AG09309 (cell line): ENCODE results near the gene PINLYP.
A peak's percentile ranks its signal among the peaks of the same experiment; 100 is the strongest.

Experiments used
- DNase-seq: peaks from one replicate; pipeline ENCODE4 v3.0.0-alpha.2; 2010; ENCODE audit warnings: low read depth
- H3K4me3 ChIP-seq: 2 replicates; pipeline ENCODE4 v1.5.1; 2011; ENCODE audit warnings: mild to moderate bottlenecking, low read depth, low read length, moderate library complexity; ENCODE audit not compliant: control insufficient read depth
- TF ChIP-seq, protein P1 (sequence below): IDR thresholded peaks from 2 replicates; pipeline ENCODE4 v1.5.1; 2011; ENCODE audit warnings: mild to moderate bottlenecking, low read depth, low read length, inconsistent platforms; ENCODE audit not compliant: insufficient read depth, control insufficient read depth; ENCODE audit errors: missing control alignments

Gene PINLYP

DNA sequence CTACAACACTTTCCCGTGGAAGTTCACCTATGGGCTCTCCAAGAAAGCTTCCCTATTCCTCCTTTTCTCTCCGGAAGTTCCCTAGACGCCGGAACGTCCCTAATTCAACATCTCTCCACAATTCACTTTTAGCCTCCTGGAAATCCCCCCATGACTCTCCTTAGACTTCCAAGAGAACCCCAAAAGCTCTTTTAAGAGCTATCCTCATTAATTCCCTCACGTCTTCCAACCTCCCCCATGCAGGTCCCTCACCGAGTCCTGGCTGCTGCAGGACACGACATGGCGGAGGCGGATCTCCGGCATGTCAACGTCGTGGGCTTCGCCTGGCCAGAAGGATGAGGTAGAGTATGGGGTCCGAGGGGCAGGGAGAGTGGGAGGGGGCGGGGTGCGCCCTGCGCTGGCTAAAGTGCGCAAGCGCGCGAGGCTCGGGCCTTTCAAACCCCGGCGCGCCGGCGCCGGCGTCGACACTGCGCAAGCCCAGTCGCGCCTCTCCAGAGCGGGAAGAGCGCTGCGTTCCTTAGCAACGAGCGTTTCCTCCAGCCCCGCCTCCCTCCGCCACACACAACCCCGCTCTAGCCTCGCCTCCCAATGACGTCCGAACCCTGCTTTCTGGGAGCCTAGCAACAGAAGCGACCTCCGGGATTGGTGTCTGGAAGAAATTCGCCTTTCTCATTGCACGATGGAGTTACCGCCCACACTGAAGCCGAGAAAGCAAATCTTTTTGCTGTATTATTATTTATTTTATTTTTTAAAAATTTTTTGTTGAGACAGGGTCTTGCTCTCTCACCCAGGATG is at the start of gene PINLYP, which contains the start of gene XRCC1:
Gene PINLYP, plus strand, starts transcription at position 646 of the 795 bp plus-strand sequence. CDS start 1,391 bp downstream, outside the sequence.
Gene XRCC1, minus strand, starts transcription at position 372 of the 795 bp plus-strand sequence. Its CDS starts 69 bp downstream, at position 303.
- peak within 1 kb of the TSS; percentile 83 for H3K4me3 ChIP-seq
- DNase-seq, result peak; percentile 90
- TF ChIP-seq, protein P1, sequence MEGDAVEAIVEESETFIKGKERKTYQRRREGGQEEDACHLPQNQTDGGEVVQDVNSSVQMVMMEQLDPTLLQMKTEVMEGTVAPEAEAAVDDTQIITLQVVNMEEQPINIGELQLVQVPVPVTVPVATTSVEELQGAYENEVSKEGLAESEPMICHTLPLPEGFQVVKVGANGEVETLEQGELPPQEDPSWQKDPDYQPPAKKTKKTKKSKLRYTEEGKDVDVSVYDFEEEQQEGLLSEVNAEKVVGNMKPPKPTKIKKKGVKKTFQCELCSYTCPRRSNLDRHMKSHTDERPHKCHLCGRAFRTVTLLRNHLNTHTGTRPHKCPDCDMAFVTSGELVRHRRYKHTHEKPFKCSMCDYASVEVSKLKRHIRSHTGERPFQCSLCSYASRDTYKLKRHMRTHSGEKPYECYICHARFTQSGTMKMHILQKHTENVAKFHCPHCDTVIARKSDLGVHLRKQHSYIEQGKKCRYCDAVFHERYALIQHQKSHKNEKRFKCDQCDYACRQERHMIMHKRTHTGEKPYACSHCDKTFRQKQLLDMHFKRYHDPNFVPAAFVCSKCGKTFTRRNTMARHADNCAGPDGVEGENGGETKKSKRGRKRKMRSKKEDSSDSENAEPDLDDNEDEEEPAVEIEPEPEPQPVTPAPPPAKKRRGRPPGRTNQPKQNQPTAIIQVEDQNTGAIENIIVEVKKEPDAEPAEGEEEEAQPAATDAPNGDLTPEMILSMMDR, result no peak

GRCh38 chr19:43525836-43526771 is 49.5 kb upstream of the PINLYP start:
- no peak for DNase-seq
- TF ChIP-seq, protein P1, result no peak
- H3K4me3 ChIP-seq, result peak overlapping the region; percentile 80

DNA sequence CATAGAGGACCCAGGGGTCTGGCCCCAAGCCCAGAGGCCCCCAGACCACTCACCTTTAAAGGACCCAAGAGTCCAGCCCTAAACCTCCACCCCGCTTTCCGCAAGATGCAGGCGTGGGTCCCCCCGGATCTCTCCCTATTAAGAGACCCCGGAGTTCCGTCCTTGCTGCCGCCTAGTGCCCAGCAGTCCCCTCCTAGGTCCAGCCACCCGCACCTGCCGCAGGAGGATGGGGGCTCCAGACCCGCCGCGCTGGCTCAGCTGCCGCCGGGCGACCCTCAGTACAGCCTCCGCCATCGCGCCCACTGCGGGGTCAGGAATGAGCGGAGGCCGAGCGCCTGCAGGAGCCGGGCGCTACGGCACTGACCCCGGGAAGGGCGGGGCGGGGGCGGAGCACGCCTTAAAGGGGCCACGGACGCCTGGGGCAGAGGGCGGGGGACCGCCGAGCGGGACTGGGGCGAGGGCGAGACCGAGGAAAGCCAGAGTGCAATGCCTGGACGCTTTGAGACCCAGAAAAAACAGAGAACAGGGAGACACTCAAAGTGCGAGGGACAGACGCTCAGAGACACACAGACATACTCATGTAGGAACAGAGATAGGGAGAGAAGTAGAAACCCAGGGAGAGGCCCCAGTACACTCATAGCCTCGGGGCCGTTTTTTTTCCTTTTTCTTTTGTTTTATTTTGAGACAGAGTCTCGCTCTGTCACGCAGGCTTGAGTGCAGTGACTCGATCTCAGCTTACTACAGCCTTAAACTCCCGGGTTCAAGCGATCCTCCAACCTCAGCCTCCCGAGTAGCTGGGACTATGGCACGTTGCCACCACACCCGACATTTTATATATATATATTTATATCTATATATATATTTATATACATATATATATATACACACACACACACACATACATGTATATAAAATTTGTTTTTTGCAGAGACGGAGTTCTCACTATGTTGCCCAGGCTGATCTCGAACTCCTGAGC is 48.4 kb upstream of the PINLYP start, which contains the start of gene ETHE1:
Gene ETHE1, minus strand, starts transcription at position 318 of the 976 bp plus-strand sequence. Its CDS starts 24 bp downstream, at position 294.
- TF ChIP-seq, protein P1, result no peak
- no peak for DNase-seq
- H3K4me3 ChIP-seq, result peak within 1 kb of the TSS; percentile 80

DNA sequence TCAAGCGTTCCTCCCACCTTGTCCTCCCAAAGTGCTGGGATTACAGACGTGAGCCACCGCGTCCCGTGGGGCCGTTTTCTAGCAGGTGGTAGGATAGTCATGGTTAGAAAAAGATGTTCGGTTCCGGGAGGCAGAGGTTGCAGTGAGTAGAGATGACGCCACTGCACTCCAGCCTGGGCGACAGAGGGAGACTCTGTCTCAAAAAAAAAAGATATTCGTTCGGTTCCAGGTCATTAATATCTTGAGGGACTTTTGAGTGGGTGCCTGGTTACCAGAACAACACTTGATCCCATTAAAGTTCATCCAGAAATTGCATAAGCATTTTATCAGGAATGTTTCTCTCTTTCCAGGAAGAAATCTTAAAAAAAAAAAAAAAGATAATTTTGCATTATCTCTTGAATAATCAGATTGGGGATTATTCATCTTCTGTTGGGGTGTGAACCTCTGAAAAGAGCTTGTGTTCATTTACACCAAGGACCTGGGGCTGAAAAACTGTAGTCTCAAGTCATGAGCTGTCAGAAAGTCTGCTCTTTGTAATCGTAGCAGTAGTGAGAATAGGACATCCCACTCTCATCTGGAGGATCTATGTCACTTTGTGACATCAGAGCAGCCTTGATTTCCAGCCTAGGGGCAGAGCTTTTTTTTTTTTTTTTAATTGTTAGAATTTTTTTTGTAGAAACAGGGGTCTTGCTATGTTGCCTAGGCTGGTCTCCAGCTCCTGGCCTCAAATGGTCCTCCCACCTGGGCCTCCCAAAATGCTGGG is 47.6 kb upstream of the PINLYP start:
- peak overlapping the region; percentile 6; the same call in 1 of the 2 replicates for H3K4me3 ChIP-seq
- TF ChIP-seq, protein P1, result no peak
- no peak for DNase-seq

DNA sequence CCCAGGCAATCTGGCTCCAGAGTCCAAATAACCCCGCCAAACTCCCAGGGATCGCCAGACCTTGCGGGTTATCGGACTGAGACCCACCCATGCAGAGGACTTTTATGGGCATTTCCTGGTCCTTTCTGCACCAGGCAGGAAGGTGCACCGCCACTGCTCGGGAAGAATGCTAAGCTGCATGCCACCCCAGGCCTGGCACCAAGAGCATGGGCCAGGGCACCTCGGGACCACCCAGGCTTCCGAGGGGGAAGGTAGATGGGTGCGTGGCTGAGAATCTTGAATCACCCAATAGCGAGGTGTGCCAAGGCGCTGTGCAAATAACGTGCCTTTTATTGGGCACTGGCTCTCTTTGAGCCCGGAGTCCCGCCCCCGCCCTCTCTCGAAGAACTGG is 43.0 kb upstream of the PINLYP start:
- no peak for DNase-seq

More for the DNA sequence above, 43.0 kb upstream of the PINLYP start:
- TF ChIP-seq, protein P1, result no peak
- H3K4me3 ChIP-seq, result peak overlapping the region; percentile 58
